Measurements from ENCODE around the gene CDH24.
A peak's percentile ranks its signal among the peaks of the same experiment; 100 is the strongest.

CDH24 gene

DNA sequence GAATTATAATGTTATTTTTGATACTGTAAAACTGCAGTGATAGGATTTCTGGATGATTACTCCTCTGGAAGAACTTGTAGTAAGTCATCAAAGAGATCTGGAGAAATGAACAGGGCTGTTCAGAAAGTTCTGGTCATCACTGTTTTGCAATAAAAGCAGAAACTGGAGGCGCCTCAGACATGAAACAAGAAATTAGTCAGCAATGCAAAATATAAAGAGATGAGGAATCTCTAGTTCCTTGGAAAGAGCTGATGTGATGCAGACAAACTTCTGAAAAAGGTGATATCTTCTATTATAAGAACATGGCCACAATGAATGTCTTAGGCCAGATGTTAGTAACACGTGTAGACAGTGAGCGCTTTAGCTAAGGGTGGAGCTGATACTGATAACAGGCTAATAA lies 28.1 kb upstream of the CDH24 start:
- DNase-seq (ENCODE audit: low read depth): no peak
- TF ChIP-seq, protein P1, sequence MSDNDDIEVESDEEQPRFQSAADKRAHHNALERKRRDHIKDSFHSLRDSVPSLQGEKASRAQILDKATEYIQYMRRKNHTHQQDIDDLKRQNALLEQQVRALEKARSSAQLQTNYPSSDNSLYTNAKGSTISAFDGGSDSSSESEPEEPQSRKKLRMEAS (IDR thresholded peaks at IDR 0.05; ENCODE audit: low read depth, low read length): no peak
- TF ChIP-seq CTCF (IDR thresholded peaks at IDR 0.05; ENCODE audit: low read depth, low read length) (no peak), MYC (IDR thresholded peaks at IDR 0.05; ENCODE audit: low read depth, low read length) (no peak), POLR2A (IDR thresholded peaks at IDR 0.05; ENCODE audit: extremely low read depth, insufficient read length) (no peak)
- no peak overlapping the region for H3K4me3 ChIP-seq (ENCODE audit: low read depth, low read length)

- no peak for TF ChIP-seq MYC (IDR thresholded peaks at IDR 0.05; ENCODE audit: low read depth, low read length)
- no peak overlapping the region for H3K4me3 ChIP-seq (ENCODE audit: low read depth, low read length)
- no peak for DNase-seq (ENCODE audit: low read depth)
These were observed 23.2 kb upstream of the CDH24 start for GRCh38 chr14:23080474-23080873.

DNA sequence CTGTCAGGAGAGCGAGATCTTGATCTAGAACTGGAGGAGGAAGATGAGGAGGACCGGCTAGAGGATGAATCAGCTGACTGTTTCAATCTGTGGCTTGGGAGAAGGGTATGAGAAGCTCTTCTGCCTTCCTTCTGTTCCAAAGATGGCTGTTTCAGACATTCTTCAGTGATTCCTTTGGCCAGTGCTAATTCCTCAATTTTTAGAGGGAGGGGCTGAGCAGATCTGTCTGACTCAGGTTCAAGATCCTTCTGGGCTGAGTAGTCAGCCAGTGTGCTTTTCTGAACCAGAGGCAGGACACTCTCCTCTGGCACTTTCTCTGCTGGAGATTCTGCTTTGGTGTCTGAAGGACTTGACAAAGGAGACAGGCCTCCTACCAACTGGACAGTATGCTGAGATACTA lies 22.4 kb upstream of the CDH24 start:
- DNase-seq (ENCODE audit: low read depth): no peak
- TF ChIP-seq MYC (IDR thresholded peaks at IDR 0.05; ENCODE audit: low read depth, low read length) (no peak), CTCF (IDR thresholded peaks at IDR 0.05; ENCODE audit: low read depth, low read length) (no peak), POLR2A (IDR thresholded peaks at IDR 0.05; ENCODE audit: extremely low read depth, insufficient read length) (no peak)
- TF ChIP-seq, protein P1 (IDR thresholded peaks at IDR 0.05; ENCODE audit: low read depth, low read length): no peak
- no peak overlapping the region for H3K4me3 ChIP-seq (ENCODE audit: low read depth, low read length)

DNA sequence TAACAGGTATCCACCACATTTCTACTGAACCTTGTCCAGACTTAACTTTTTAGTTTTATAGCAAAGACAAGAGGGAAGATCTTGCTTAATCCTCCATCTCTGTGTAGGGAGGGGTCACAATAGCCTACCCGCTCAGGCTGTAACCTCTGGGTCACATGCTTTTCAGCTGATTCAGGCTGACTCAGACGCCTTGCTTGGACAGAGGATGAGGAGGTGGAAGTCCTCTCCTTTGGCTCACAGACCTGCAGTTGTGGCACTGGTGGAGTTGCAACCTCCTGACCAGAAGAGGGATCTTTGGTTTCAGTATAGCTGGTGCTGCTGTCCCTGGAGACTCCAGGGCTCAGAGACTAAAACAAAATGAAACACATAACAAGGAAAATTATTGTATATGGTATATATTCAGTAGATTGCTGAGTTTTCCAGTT lies 21.4 kb upstream of the CDH24 start:
- TF ChIP-seq CTCF (IDR thresholded peaks at IDR 0.05; ENCODE audit: low read depth, low read length) (no peak), POLR2A (IDR thresholded peaks at IDR 0.05; ENCODE audit: extremely low read depth, insufficient read length) (no peak)
- TF ChIP-seq, protein P1 (IDR thresholded peaks at IDR 0.05; ENCODE audit: low read depth, low read length): peak; percentile 26; the same call in 1 of the 2 replicates
- peak; percentile 79 for DNase-seq (ENCODE audit: low read depth)
- H3K4me3 ChIP-seq (ENCODE audit: low read depth, low read length): no peak overlapping the region

- DNase-seq (ENCODE audit: low read depth): no peak
- H3K4me3 ChIP-seq (ENCODE audit: low read depth, low read length): no peak overlapping the region
- TF ChIP-seq POLR2A (IDR thresholded peaks at IDR 0.05; ENCODE audit: extremely low read depth, insufficient read length) (no peak), CTCF (IDR thresholded peaks at IDR 0.05; ENCODE audit: low read depth, low read length) (no peak), MYC (IDR thresholded peaks at IDR 0.05; ENCODE audit: low read depth, low read length) (no peak)
- TF ChIP-seq, protein P1 (IDR thresholded peaks at IDR 0.05; ENCODE audit: low read depth, low read length): no peak
These were observed 20.6 kb upstream of the CDH24 start for GRCh38 chr14:23077962-23078361.

- TF ChIP-seq CTCF (IDR thresholded peaks at IDR 0.05; ENCODE audit: low read depth, low read length) (peak; percentile 62), POLR2A (IDR thresholded peaks at IDR 0.05; ENCODE audit: extremely low read depth, insufficient read length) (no peak), MYC (IDR thresholded peaks at IDR 0.05; ENCODE audit: low read depth, low read length) (no peak)
- TF ChIP-seq, protein P1 (IDR thresholded peaks at IDR 0.05; ENCODE audit: low read depth, low read length): no peak
- peak; percentile 51 for DNase-seq (ENCODE audit: low read depth)
- no peak overlapping the region for H3K4me3 ChIP-seq (ENCODE audit: low read depth, low read length)
These were observed 19.6 kb upstream of the CDH24 start for GRCh38 chr14:23076785-23077408.
